HepG2 (cell line): Measurements from ENCODE around the gene MYOC. TPM values are rescaled to one million over a fixed set of nuclear protein-coding genes. Genes with fewer than 3 reads are reported as not detected.

Experiments used
- ATF7-NPFF ChIP-seq: sonication (generic); formaldehyde crosslinking; IDR thresholded peaks from 2 replicates; pipeline ENCODE4 v1.8.1; 2023; ENCODE audit warnings: mild to moderate bottlenecking, low read depth, missing genetic modification reagents, moderate library complexity
- CCAR2 ChIP-seq: fragments of 200-400 bp; formaldehyde crosslinking; optimal IDR thresholded peaks from 2 replicates; pipeline ENCODE3; 2018; ENCODE audit warnings: low read depth, mild to moderate bottlenecking, low read length, moderate library complexity
- HNRNPUL1 ChIP-seq: fragments of 200-400 bp; formaldehyde crosslinking; IDR thresholded peaks from 2 replicates; pipeline ENCODE4 v1.6.1; 2017; ENCODE audit warnings: low read depth, mild to moderate bottlenecking, low read length, moderate library complexity
- HOXA7 ChIP-seq: sonication (generic); formaldehyde crosslinking; IDR thresholded peaks from 2 replicates; pipeline ENCODE4 v1.8.1; 2022; ENCODE audit warnings: mild to moderate bottlenecking, missing genetic modification reagents, moderate library complexity
- KLF9 ChIP-seq: IDR thresholded peaks from 2 replicates; pipeline ENCODE4 v1.6.1; 2016; ENCODE audit warnings: low read depth
- NONO ChIP-seq, 2 experiments: fragments of 450-650 bp in 1 of 2; sonication (generic) in 1 of 2; formaldehyde crosslinking in 1 of 2; IDR thresholded peaks in 1 of 2; conservative IDR thresholded peaks in 1 of 2; 2 replicates each; pipeline versions ENCODE4 v1.6.1 to v1.8.0; 2017 to 2022; ENCODE audit warnings: mild to moderate bottlenecking in 1 of 2, missing genetic modification reagents in 1 of 2, moderate library complexity in 1 of 2
- THRA ChIP-seq: sonication (generic); formaldehyde crosslinking; IDR thresholded peaks from 2 replicates; pipeline ENCODE4 v1.4.0; 2020; ENCODE audit warnings: missing genetic modification reagents, borderline replicate concordance
- ZBTB39 ChIP-seq: sonication (generic); formaldehyde crosslinking; IDR thresholded peaks from 2 replicates; pipeline ENCODE4 v1.5.0; 2020; ENCODE audit warnings: missing genetic modification reagents
- ZFYVE20 ChIP-seq: sonication (generic); formaldehyde crosslinking; IDR thresholded peaks from 2 replicates; pipeline ENCODE4 v1.8.0; 2023; ENCODE audit warnings: low read depth, mild to moderate bottlenecking, moderate library complexity, missing genetic modification reagents, borderline replicate concordance
- ZHX1 ChIP-seq: sonication (generic); formaldehyde crosslinking; IDR thresholded peaks from 2 replicates; pipeline ENCODE4 v1.8.1; 2022; ENCODE audit warnings: low read depth, mild to moderate bottlenecking, missing genetic modification reagents
- ZNF382 ChIP-seq: sonication (generic); formaldehyde crosslinking; IDR thresholded peaks from 2 replicates; pipeline ENCODE4 v1.5.0; 2020; ENCODE audit warnings: missing genetic modification reagents, mild to moderate bottlenecking, borderline replicate concordance
- ZNF704 ChIP-seq: sonication (generic); formaldehyde crosslinking; IDR thresholded peaks from 2 replicates; pipeline ENCODE4 v1.8.1; 2023; ENCODE audit warnings: mild to moderate bottlenecking, inconsistent platforms, moderate library complexity, missing genetic modification reagents, borderline replicate concordance
- polyA plus RNA-seq, 8 experiments: library from polyadenylated mRNA; depleted of rRNA in 3 of 8; stranded (reverse) in 7 of 8; unstranded in 1 of 8; fragments of >200 nt; fragmentation: Illumina TruSeq in 4 of 8; extraction: Trizol in 4 of 8; gene quantifications; 2 replicates each; pipeline versions ENCODE4 v1.2.1 to v1.2.3, GENCODE V29; 2011 to 2016; ENCODE audit warnings: low read depth in 4 of 8, missing spikeins in 1 of 8, mixed read lengths in 1 of 8; ENCODE audit not compliant: insufficient read depth in 1 of 8
- total RNA-seq, 5 experiments: library from RNA; depleted of rRNA; stranded (reverse); fragments of >200 nt; fragmentation: Illumina TruSeq; extraction: Trizol; gene quantifications; 2 replicates each; pipeline ENCODE4 v1.2.3, GENCODE V29; 2016; ENCODE audit warnings: low read depth in 1 of 5
- TF ChIP-seq, protein P1 (sequence below): IDR thresholded peaks from 2 replicates; pipeline ENCODE4 v1.6.1; 2016; ENCODE audit warnings: missing compliant biosample characterization, missing genetic modification reagents, borderline replicate concordance
- TF ChIP-seq, protein P2 (sequence below): sonication (generic); formaldehyde crosslinking; conservative IDR thresholded peaks from 2 replicates; pipeline ENCODE4 v1.8.0; 2022; ENCODE audit warnings: missing genetic modification reagents
- TF ChIP-seq, protein P3 (sequence below): sonication (generic); formaldehyde crosslinking; IDR thresholded peaks from 2 replicates; pipeline ENCODE4 v1.8.1; 2023; ENCODE audit warnings: mild to moderate bottlenecking, moderate library complexity, missing genetic modification reagents

Gene MYOC
- total and polyA plus RNA-seq, 2 of the 13 experiments (the other 11 are each of a cell fraction or from before 2014, with no cell fraction given) = not detected

GRCh38 chr1:171644805-171645483 lies 7.5 kb downstream of the MYOC start (continued):
- no peak for TF ChIP-seq ZNF704 (CRISPR knock-in tag)
- no peak for TF ChIP-seq CCAR2
- TF ChIP-seq, protein P1, sequence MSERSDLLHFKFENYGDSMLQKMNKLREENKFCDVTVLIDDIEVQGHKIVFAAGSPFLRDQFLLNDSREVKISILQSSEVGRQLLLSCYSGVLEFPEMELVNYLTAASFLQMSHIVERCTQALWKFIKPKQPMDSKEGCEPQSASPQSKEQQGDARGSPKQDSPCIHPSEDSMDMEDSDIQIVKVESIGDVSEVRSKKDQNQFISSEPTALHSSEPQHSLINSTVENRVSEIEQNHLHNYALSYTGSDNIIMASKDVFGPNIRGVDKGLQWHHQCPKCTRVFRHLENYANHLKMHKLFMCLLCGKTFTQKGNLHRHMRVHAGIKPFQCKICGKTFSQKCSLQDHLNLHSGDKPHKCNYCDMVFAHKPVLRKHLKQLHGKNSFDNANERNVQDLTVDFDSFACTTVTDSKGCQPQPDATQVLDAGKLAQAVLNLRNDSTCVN (CRISPR knock-in tag) = no peak
- no peak for TF ChIP-seq NONO (IDR thresholded peaks at IDR 0.05)
- TF ChIP-seq NONO (CRISPR knock-in tag; conservative IDR thresholded peaks at IDR 0.05) = no peak
- no peak for TF ChIP-seq KLF9 (CRISPR knock-in tag)
- no peak for TF ChIP-seq ZFYVE20 (CRISPR knock-in tag)
- no peak for TF ChIP-seq HNRNPUL1
- TF ChIP-seq HOXA7 (CRISPR knock-in tag) = no peak
- TF ChIP-seq THRA = 0 out of 2 replicates have a peak, but pooled peaks have one; percentile 27
- TF ChIP-seq, protein P2, sequence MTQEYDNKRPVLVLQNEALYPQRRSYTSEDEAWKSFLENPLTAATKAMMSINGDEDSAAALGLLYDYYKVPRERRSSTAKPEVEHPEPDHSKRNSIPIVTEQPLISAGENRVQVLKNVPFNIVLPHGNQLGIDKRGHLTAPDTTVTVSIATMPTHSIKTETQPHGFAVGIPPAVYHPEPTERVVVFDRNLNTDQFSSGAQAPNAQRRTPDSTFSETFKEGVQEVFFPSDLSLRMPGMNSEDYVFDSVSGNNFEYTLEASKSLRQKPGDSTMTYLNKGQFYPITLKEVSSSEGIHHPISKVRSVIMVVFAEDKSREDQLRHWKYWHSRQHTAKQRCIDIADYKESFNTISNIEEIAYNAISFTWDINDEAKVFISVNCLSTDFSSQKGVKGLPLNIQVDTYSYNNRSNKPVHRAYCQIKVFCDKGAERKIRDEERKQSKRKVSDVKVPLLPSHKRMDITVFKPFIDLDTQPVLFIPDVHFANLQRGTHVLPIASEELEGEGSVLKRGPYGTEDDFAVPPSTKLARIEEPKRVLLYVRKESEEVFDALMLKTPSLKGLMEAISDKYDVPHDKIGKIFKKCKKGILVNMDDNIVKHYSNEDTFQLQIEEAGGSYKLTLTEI (CRISPR knock-in tag) = no peak
- 0 out of 2 replicates have a peak, but pooled peaks have one; percentile 35 for TF ChIP-seq ATF7-NPFF
- TF ChIP-seq ZNF382 (CRISPR knock-in tag) = no peak
- TF ChIP-seq, protein P3, sequence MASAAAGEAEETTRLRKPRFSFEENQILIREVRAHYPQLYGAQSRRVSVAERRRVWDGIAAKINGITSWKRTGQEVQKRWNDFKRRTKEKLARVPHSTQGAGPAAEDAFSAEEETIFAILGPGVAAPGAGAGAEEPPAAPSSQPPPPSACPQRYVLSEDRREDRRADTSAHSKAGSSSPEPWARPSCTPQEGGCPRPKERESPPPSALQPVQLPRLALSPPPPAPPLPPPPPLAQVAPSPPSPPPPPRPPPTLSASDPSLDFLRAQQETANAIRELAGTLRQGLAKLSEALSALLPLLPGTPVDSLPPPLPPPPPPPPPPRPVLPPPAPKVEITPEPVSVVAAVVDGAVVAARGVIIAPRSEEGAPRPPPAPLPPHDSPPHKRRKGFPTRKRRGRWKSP (CRISPR knock-in tag) = no peak; the same call in 1 of the 2 replicates
- 0 out of 2 replicates have a peak, but pooled peaks have one; percentile 33 for TF ChIP-seq ZHX1
- TF ChIP-seq ZBTB39 (CRISPR knock-in tag) = 0 out of 2 replicates have a peak, but pooled peaks have one; percentile 32
